ENCODE data around the gene COL23A1.

DNA sequence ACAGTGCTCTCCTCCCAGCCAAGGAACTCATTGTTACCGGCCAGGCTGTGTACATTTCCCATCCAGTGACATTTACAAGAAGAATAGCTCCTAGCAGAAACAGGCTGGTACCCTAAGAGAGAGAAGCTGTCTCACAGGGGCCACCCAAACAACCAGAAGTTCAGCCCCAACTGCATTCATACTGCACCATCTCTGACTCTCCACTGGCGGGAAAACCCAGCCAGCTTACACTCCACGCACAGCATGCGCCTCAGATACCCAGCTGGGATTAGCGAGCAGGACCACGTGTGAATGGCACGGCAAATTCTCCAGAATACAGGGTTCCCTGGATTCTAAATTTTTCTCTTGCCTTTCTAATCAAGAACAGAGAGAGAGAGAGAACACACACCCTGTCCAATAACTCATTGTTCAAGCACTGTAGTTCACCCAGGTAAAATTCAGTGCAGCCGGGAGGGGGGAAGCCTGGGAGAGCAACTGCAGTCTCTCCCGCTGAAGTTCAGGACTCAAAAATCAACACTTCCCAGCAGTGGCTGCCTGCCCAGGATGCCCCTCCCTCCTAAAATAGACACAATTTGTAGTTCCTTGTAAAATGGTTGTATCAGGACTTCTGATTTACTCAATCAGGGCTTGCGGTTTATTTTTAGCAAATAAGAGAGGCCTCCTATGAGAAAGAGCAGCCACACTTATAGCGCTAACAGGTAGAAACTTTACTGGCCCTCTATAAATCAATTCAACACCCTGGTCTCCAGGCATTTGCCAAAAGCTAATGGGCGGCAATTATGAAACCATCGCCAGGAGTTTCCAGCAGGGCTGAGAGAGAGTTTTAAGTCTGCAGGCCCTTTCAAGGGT is 2.2 kb downstream of the COL23A1 start:
- TF ChIP-seq POLR2AphosphoS5 (IDR thresholded peaks at IDR 0.05; ENCODE audit: borderline replicate concordance, low read depth, low read length) (no peak), FOXP2 (optimal IDR thresholded peaks at IDR 0.05; ENCODE audit: control extremely low read depth, extremely low read length, insufficient read depth) (no peak), EZH2 (IDR thresholded peaks at IDR 0.05) (no peak)

All from SK-N-MC (cell line).